HG03378 (cell line): ENCODE data around the gene SH2B2.
"Not testable (repeated sequence)": the region's sequence is repeated elsewhere in the genome, so short reads cannot be mapped to it uniquely, and the experiment has no call there.

Source experiments
- ATAC-seq: cut with Tn5 transposase; IDR thresholded peaks from one replicate; pipeline ENCODE4 v1.9.1; 2021; ENCODE audit warnings: mild to moderate bottlenecking, moderate library complexity; ENCODE audit not compliant: unreplicated experiment

Gene SH2B2

DNA sequence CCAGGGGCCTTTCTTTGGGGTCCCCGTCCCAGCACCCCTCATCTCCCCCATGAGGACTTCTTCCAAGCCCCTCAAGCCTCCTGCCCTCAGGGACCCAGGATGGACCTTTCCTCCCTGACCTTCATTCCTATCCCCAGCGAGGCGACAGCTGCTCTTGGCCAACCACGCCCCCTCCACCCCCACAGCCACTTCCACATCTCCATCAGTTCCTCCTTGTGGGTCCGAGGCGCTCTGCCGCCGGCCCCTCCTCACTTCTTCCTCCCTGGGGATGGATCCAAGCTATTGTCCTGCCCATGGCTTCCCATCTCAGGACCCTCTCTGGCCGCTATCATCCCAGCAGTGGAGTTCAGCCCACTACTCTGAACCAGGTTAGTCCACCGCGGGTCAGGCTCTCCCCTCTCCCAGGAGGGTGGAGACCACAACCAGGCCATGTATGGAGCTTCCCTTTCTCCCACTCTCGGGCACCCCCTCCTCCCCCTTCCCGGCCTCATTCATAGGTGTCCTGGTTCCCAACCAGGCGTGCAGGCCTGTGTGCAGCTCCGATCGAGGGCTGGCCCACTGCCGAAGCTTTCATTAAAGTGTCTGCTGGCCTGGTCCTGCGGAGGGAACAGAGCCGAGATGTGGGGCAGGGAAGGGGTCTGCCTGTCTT, 1.7 kb upstream of the SH2B2 start:
- ATAC-seq: no peak

- no peak for ATAC-seq
Observed at GRCh38 chr7:102285540-102286236, 980 bp upstream of the SH2B2 start.

DNA sequence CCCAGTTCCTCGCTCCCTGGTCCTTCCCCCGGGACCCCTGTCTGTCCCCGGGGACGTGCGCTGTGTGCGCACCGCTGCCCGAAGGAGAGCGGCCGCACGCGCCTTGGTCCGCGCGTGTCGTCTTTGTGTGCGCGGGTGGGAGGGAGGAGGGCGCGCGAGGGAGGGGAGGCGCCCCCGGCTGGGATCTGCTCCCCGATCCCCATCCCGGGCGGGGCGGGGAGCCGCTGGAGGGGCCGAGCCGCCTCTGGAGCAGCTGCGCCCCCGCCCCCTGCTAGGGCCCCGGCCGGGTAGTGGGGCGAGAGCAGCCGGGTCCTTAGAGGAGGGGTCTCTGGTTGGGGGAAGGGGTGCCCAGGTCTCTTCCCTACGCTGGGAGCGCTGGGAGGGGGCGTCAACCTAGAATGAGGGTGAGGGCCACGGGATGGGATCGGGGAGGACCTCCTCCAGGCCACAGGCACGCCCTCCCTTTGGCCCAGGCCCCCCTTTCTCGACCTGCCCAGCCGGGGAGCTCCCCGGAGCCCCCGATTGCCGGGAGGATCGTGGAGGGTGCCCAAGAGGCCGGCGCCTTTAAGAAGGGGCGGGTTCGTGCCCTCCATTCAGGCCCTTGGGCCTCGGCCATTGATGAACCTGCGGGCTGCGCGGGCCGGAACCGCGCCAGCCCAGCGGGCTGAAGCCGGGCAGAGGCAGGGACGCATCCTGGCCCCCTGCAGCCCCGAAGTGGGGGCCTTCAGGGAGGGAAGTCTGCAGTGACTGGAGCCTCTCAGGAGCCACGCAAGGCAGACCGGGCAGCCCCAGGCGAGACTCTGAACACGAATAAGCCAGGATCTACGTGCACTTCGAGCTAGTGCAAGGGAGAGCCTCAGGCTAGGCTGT, 678 bp downstream of the SH2B2 start:
- no peak for ATAC-seq

DNA sequence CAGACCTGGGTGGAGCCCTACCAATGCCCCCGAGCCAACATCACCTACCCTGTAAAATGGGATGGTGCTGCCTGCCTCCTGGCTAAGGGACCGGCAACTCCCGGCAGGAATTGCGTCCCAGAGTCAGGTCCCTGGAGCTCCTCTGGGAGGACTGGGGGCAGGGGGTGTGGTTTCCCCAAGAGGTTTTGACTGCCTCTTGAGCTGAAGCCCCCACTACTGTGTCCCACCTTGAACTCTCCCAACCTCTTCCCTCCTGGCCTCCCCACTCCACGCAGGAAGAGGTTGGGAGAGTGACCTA, 1.3 kb downstream of the SH2B2 start:
- ATAC-seq: no peak

GRCh38 chr7:102288285-102288930, 1.7 kb downstream of the SH2B2 start:
- ATAC-seq: no peak

DNA sequence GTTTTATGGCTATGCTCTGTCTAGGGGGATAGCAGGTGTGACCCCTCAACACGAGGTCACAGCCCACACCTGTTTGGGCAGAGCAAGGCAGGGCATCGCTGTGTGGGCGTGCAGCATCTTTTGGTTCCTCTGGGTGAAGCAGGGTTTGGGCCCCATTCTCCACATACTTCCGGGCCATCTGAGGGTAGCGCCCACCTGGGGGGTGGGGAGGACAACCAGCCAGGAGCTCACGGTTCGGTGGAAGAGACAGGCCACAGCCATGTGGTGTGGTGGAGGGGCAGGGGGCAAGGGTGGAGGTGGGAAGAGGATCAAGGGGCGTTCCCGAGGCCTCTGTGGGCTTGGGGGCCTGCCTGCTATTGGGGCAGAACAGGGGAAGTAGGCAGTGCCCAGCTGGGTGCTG, 2.4 kb downstream of the SH2B2 start:
- no peak for ATAC-seq

GRCh38 chr7:102291056-102291915, 4.6 kb downstream of the SH2B2 start:
- ATAC-seq: peak; percentile 49

GRCh38 chr7:102291916-102292267, 5.2 kb downstream of the SH2B2 start:
- ATAC-seq: no peak

DNA sequence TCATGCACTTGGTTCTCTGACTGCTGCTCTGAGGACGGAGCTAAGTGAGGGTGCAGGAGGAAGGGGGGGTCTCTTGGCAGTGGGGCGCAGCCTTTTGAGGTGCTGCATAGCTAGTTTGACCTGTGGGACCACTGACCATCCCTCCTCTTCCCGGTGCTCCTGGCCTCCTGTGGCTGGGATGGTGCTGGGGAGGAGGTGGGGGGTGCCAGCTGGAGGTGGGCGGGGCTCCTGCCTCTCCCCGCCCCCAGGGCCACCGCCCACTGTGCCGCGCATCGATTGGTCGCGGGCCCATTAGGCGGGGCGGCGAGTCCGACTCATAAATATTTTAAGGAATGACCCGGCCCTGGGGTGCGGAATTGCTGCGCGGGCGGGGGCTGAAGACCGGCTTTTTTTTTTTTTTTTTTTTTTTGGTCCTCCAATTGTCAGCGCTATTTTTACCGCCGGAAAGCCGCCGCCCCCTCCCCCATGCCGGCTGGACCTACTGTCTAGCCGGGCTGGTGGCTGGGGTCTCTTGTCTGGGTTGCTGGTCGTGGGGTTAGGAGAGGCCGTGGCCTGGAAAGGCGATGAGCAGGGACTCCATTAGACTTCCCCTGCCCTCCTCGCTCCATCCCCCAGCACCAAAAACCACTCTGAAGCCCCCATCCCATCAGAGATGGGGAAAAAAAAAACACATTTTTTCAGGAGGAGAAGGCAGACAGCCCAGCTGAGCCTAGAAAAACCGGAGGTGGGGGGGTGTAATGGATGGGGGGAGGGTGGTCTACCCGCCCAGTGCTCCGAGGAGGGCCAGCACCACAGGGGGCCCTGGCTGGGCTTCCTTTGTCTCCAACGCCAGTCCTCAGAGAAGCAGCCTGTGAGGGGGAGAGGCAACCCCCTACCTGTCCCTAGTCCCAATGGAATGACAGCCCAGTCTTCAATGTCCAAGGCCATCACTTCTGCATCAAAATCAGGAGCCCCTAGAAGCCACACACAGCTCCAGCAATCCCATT, 6.4 kb downstream of the SH2B2 start:
- ATAC-seq: no peak

DNA sequence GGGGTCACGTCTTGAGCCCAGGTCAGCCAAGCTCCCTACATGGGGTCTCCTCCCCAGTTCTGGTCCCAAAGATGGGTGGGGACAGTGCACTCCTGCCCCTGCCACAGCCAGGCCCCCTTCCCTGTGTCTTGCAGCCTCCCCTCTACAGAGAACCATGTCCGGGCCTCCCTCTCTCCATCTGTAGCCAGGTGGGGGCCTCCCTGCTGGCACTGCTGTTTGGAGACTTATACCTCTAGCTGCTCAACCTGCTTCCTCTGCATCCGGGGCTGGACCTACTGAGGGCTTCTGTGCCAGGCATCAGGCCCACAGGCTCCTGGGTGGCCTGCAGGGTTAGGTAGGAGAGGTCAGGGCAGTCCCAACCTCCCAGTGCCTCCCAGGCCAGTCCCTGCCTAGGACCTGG, 7.9 kb downstream of the SH2B2 start:
- no peak for ATAC-seq

DNA sequence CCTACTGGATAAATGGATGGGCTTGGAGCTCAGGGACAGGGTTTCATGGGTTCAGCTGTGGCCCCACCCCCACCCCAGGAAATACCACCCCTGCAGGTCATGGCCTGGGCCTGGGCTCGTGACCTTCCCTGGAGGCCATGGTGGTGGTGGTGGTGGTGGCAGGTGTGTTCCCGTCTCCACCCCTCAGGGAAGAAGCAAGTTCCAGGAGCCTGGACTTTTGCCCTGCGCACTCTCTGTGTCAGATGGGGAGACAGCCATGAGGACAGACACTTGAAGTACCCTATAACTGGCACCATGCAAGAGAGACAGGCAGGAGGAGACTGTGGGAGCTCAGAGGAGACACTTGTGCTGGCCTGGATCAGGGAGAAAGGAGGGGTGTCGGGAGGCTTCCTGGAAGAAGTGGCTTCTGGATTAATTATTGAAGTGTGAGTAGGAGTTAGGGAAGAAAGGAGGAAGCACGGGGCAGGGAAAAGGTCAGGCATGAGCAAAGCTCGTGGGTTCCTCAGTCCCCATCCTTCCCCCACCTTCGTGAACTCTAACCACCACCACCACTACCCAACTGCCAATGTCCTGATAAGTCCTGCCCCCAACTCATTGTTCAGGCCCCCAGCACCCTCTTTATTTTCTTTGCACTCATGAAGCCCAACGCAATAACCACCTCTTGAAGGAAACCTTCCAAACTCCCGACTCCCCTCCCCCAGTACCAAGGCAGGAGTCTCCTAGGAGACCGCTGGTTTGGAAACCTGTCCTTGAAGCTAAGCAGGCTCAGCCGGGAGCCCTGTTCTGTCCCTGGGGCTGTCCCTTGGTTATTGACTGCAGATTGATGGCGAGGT, 8.9 kb downstream of the SH2B2 start:
- no peak for ATAC-seq

DNA sequence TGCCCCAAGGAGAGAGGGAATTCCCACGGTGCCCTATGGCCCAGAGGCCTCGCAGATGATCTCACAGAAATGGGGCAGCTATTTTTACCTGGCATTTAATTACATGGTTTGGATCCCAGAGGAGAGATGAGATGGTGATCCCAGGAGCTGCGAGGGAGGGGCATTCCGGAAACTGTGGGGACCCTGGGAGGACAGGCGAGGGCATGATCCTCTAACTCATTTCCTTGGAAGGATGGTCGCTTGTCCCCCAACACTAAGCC, 9.4 kb downstream of the SH2B2 start:
- no peak for ATAC-seq

DNA sequence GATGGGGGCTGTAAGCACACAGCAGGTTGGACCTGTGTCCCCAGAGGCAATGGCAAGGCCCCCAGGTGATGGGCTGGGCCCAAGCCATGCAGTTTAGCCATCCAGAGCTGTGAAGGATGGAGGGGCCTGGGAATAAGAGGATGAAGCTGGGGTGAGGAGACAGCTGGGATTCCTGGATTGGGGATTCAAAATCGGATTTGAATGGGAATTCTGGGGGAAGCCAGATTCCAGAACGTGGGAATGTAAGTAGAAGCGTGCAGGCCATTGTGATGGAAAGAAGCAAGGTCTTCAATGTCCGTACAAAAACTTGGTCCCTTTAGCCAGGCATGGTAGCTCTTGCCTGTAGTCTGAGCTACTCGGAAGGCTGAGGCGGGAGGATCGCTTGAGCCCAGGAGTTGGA, 9.8 kb downstream of the SH2B2 start:
- no peak for ATAC-seq

DNA sequence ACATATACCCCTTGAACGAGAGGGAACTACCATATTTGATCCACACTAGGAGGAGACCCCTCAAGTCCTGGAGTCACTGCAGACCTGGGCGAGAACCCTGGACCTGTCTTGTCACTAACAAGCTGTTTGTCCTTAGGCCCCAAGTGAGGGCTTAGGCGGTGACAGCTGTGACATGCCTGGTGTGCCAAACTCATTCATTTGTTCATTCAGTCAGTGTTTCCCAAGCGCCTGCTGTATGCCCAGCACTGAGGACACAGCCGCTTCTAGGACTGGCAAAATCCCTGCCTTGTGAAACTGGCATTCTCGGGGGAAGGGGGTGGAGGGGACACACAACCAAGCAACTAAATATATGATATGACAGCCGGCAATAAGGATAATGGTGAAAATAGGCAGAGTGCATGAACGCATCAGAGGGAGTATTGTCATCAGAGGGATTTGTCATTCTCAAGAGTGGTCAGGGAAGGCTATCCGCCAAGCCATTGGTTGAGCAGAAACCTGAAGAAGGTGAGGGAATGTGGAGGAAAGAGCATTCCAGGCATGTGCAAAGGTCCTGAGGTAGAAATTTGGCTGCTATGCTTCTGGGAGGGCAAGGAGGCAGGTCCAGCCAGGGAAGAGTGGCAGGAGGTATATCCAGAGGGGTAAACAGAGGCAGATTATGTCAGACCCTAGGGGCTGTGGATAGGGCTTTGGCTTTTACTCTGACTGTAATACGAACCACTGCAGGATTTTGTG, 11.0 kb downstream of the SH2B2 start:
- no peak for ATAC-seq

GRCh38 chr7:102300643-102301221, 14.1 kb downstream of the SH2B2 start:
- no peak for ATAC-seq

GRCh38 chr7:102301367-102301766, 14.7 kb downstream of the SH2B2 start:
- ATAC-seq: not testable (repeated sequence)

DNA sequence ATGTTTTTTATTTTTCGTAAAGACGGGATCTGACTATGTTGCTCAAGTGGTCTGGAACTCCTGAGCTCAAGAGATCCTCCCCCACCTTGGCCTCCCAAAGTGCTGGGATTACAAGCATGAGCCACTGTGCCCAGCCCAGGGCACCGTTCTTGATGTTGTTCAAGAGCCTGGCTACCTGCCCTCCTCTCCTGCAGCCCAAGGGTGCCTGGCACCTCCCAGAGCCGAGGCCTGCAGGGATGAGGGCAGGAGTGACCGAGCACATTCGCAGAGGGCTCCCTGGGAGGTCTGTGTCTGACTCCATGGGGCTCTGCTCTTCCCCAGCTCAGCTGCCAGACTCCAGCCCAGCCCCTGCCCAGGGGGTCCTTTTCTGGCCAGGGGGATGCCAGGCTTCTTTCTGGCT, 15.4 kb downstream of the SH2B2 start:
- ATAC-seq: no peak
